H1 (cell line): ENCODE results near the gene CAPZB. TPM values are rescaled to one million over a fixed set of nuclear protein-coding genes. Genes with fewer than 3 reads are reported as not detected.
A peak's percentile ranks its signal among the peaks of the same experiment; 100 is the strongest.

ENCODE experiments used
- CTCF ChIA-PET: fragments of 300-600 bp; sonication (Branson Sonifier 250); formaldehyde crosslinking; loops from one replicate; lab custom pipeline; 2021; ENCODE audit not compliant: partially characterized antibody; lab: Charles Lee
- POLR2A ChIA-PET: fragments of 300-600 bp; sonication (Branson Sonifier 250); formaldehyde crosslinking; loops from one replicate; lab custom pipeline; 2021; ENCODE audit warnings: inconsistent platforms; ENCODE audit not compliant: partially characterized antibody; lab: Charles Lee
- DNase-seq, 2 experiments: peaks; one replicate each; pipeline versions ENCODE4 v3.0.0 to v3.0.0-alpha.2; 2010 to 2022; ENCODE audit warnings: low spot score in 2 of 2, low read depth in 1 of 2, mixed read lengths in 1 of 2
- FAIRE-seq: peaks from 2 replicates; lab custom pipeline; 2011; peaks lifted over from hg19 to GRCh38; lab: Jason Lieb, UNC
- H2AFZ ChIP-seq: 2 replicates; pipeline ENCODE4 v1.8.1; 2012; ENCODE audit warnings: low read length, inconsistent platforms
- H2AK5ac ChIP-seq: 2 replicates; pipeline ENCODE4 v1.6.1; 2013; ENCODE audit warnings: low read depth, low read length
- H2BK120ac ChIP-seq: replicated peaks from 2 replicates; pipeline ENCODE3; 2013; ENCODE audit warnings: low read depth, low read length, inconsistent platforms
- H2BK12ac ChIP-seq: 2 replicates; pipeline ENCODE4 v1.6.1; 2013; ENCODE audit warnings: low read depth, low read length
- H2BK15ac ChIP-seq: 2 replicates; pipeline ENCODE4 v1.6.1; 2013; ENCODE audit warnings: low read length
- H2BK20ac ChIP-seq: 2 replicates; pipeline ENCODE4 v1.6.1; 2013; ENCODE audit warnings: low read length
- H2BK5ac ChIP-seq: 2 replicates; pipeline ENCODE4 v1.6.1; 2013; ENCODE audit warnings: low read depth, low read length
- H3K14ac ChIP-seq: 2 replicates; pipeline ENCODE4 v1.6.1; 2013; ENCODE audit warnings: inconsistent platforms; ENCODE audit not compliant: insufficient read length
- H3K18ac ChIP-seq: 2 replicates; pipeline ENCODE4 v1.6.1; 2013; ENCODE audit warnings: low read length; ENCODE audit errors: extremely low read depth
- H3K23ac ChIP-seq: 2 replicates; pipeline ENCODE4 v1.6.1; 2013; ENCODE audit warnings: inconsistent platforms; ENCODE audit not compliant: insufficient read length
- H3K23me2 ChIP-seq: 2 replicates; pipeline ENCODE4 v1.6.1; 2013; ENCODE audit warnings: low read depth, low read length
- H3K27ac ChIP-seq: 2 replicates; pipeline ENCODE4 v1.6.1; 2011; ENCODE audit warnings: low read depth, low read length, inconsistent platforms
- H3K27me3 ChIP-seq, 4 experiments: replicated peaks in 1 of 4; 1 replicate in 1 of 4; 2 replicates in 3 of 4; pipeline versions ENCODE4 v1.6.1 to v1.8.1; 2011 to 2013; ENCODE audit warnings: low read length in 3 of 4, mild to moderate bottlenecking in 3 of 4, inconsistent platforms in 2 of 4, mixed read lengths in 2 of 4, moderate library complexity in 1 of 4; ENCODE audit not compliant: control insufficient read depth in 3 of 4, insufficient read depth in 3 of 4; ENCODE audit errors: extremely low read depth in 1 of 4
- H3K36me3 ChIP-seq, 4 experiments: 2 replicates each; pipeline versions ENCODE4 v1.6.1 to v1.8.1; 2011 to 2013; ENCODE audit warnings: mild to moderate bottlenecking in 4 of 4, low read length in 3 of 4, moderate library complexity in 2 of 4, control low read depth in 1 of 4, inconsistent platforms in 1 of 4; ENCODE audit not compliant: insufficient read depth in 4 of 4, control insufficient read depth in 2 of 4
- H3K4ac ChIP-seq: replicated peaks from 2 replicates; pipeline ENCODE3; 2013; ENCODE audit warnings: low read length, low read depth, mixed read lengths, inconsistent platforms; ENCODE audit not compliant: insufficient read length
- H3K4me1 ChIP-seq, 4 experiments: replicated peaks in 1 of 4; 1 replicate in 1 of 4; 2 replicates in 3 of 4; pipeline versions ENCODE4 v1.6.1 to v1.8.1; 2011 to 2013; ENCODE audit warnings: low read length in 3 of 4, inconsistent platforms in 2 of 4, mixed read lengths in 1 of 4; ENCODE audit not compliant: insufficient read depth in 4 of 4, control insufficient read depth in 3 of 4
- H3K4me2 ChIP-seq, 2 experiments: 2 replicates each; pipeline versions ENCODE4 v1.6.1 to v1.8.1; 2011 to 2013; ENCODE audit warnings: low read depth in 2 of 2, low read length in 2 of 2, control low read depth in 1 of 2, inconsistent platforms in 1 of 2, mild to moderate bottlenecking in 1 of 2; ENCODE audit not compliant: insufficient read depth in 1 of 2
- H3K4me3 ChIP-seq, 4 experiments: fragments of 200-600, 300-600 bp in 1 of 4; sonication (generic), shearing (Covaris generic), sonication (Bioruptor Twin) in 1 of 4; 2 replicates each; pipeline versions ENCODE4 v1.5.1 to v1.8.1; 2011 to 2016; ENCODE audit warnings: low read length in 4 of 4, low read depth in 3 of 4, control low read depth in 2 of 4, inconsistent platforms in 2 of 4, mild to moderate bottlenecking in 2 of 4, mixed read lengths in 1 of 4, moderate library complexity in 1 of 4; ENCODE audit not compliant: insufficient read depth in 2 of 4; ENCODE audit errors: extremely low read depth in 1 of 4
- H3K56ac ChIP-seq: replicated peaks from 2 replicates; pipeline ENCODE3; 2013; ENCODE audit warnings: low read depth, mild to moderate bottlenecking, mixed read lengths, low read length, inconsistent platforms; ENCODE audit not compliant: insufficient read length
- H3K79me1 ChIP-seq: 2 replicates; pipeline ENCODE4 v1.6.1; 2013; ENCODE audit warnings: low read depth, low read length, control low read depth
- H3K79me2 ChIP-seq, 2 experiments: 2 replicates each; pipeline versions ENCODE4 v1.6.1 to v1.8.1; 2012 to 2013; ENCODE audit warnings: low read length in 2 of 2, mild to moderate bottlenecking in 2 of 2, inconsistent platforms in 1 of 2; ENCODE audit not compliant: insufficient read depth in 2 of 2, control insufficient read depth in 1 of 2
- H3K9ac ChIP-seq, 4 experiments: replicated peaks in 1 of 4; 1 replicate in 1 of 4; 2 replicates in 3 of 4; pipeline versions ENCODE4 v1.6.1 to v1.8.1; 2011 to 2013; ENCODE audit warnings: low read depth in 3 of 4, low read length in 3 of 4, control low read depth in 2 of 4, mild to moderate bottlenecking in 2 of 4, moderate library complexity in 2 of 4, inconsistent platforms in 1 of 4; ENCODE audit errors: extremely low read depth in 1 of 4
- H3K9me3 ChIP-seq, 2 experiments: 2 replicates each; pipeline versions ENCODE4 v1.6.1 to v1.8.1; 2012 to 2013; ENCODE audit warnings: mild to moderate bottlenecking in 2 of 2, moderate library complexity in 2 of 2, control low read depth in 1 of 2, inconsistent platforms in 1 of 2, low read depth in 1 of 2, low read length in 1 of 2, mixed read lengths in 1 of 2; ENCODE audit not compliant: insufficient read depth in 2 of 2
- H4K20me1 ChIP-seq, 2 experiments: replicated peaks in 1 of 2; 2 replicates each; pipeline versions ENCODE3 to v1.8.1; 2011 to 2013; ENCODE audit warnings: inconsistent platforms in 2 of 2, low read length in 2 of 2, mild to moderate bottlenecking in 1 of 2; ENCODE audit not compliant: insufficient read depth in 2 of 2, control insufficient read depth in 1 of 2
- H4K5ac ChIP-seq: 2 replicates; pipeline ENCODE4 v1.6.1; 2013; ENCODE audit warnings: low read length, low read depth, mixed read lengths, inconsistent platforms; ENCODE audit not compliant: insufficient read length
- H4K8ac ChIP-seq: 2 replicates; pipeline ENCODE4 v1.8.0; 2013; ENCODE audit warnings: mild to moderate bottlenecking, moderate library complexity, low read length, inconsistent platforms; ENCODE audit not compliant: insufficient read depth; ENCODE audit errors: extremely low read depth
- H4K91ac ChIP-seq: replicated peaks from 2 replicates; pipeline ENCODE3; 2013; ENCODE audit warnings: low read length, mixed read lengths, inconsistent platforms; ENCODE audit not compliant: insufficient read length
- CHD2 ChIP-seq: IDR thresholded peaks from 2 replicates; pipeline ENCODE4 v1.6.1; 2012; ENCODE audit warnings: low read length, improper control_type of control experiment
- CREB1 ChIP-seq: IDR thresholded peaks from 2 replicates; pipeline ENCODE4 v1.6.1; 2012; ENCODE audit warnings: inconsistent platforms
- EGR1 ChIP-seq: IDR thresholded peaks from 2 replicates; pipeline ENCODE4 v1.6.1; 2011; ENCODE audit warnings: low read depth, low read length, borderline replicate concordance
- EZH2 ChIP-seq: fragments of 200-600 bp; sonication (generic); IDR thresholded peaks from 2 replicates; pipeline ENCODE4 v1.7.1; 2012; ENCODE audit warnings: low read depth, mild to moderate bottlenecking, moderate library complexity, low read length, inconsistent platforms; ENCODE audit not compliant: severe bottlenecking
- KDM4A ChIP-seq: IDR thresholded peaks from one replicate; pipeline ENCODE4 v1.7.1; 2012; ENCODE audit warnings: low read depth, mild to moderate bottlenecking, moderate library complexity, low read length, inconsistent platforms; ENCODE audit not compliant: severe bottlenecking
- PHF8 ChIP-seq: fragments of 200-600 bp; sonication (generic); conservative IDR thresholded peaks from 2 replicates; pipeline ENCODE4 v1.7.1; 2012; ENCODE audit warnings: low read depth, mild to moderate bottlenecking, inconsistent platforms, low read length, moderate library complexity
- POLR2A ChIP-seq, 2 experiments: IDR thresholded peaks; 1 replicate in 1 of 2; 2 replicates in 1 of 2; pipeline ENCODE4 v1.6.1; 2011; ENCODE audit warnings: low read depth in 2 of 2, low read length in 2 of 2, mild to moderate bottlenecking in 2 of 2; ENCODE audit errors: control extremely low read depth in 1 of 2
- SIN3A ChIP-seq, 2 experiments: IDR thresholded peaks in 1 of 2; conservative IDR thresholded peaks in 1 of 2; 2 replicates each; pipeline ENCODE4 v1.6.1; 2011 to 2012; ENCODE audit warnings: low read length in 2 of 2, improper control_type of control experiment in 1 of 2, low read depth in 1 of 2, mild to moderate bottlenecking in 1 of 2
- SP2 ChIP-seq: IDR thresholded peaks from 2 replicates; pipeline ENCODE4 v1.6.1; 2012; ENCODE audit warnings: mild to moderate bottlenecking, low read length, inconsistent platforms
- SP4 ChIP-seq: IDR thresholded peaks from 2 replicates; pipeline ENCODE4 v1.6.1; 2012; ENCODE audit warnings: low read length, inconsistent platforms
- SUZ12 ChIP-seq: fragments of 200-600 bp; sonication (generic); IDR thresholded peaks from 2 replicates; pipeline ENCODE4 v1.6.1; 2012; ENCODE audit warnings: mild to moderate bottlenecking, inconsistent platforms, low read length, moderate library complexity, mixed read lengths
- USF2 ChIP-seq: IDR thresholded peaks from 2 replicates; pipeline ENCODE4 v1.6.1; 2011; ENCODE audit warnings: low read length, improper control_type of control experiment
- YY1 ChIP-seq: IDR thresholded peaks from 2 replicates; pipeline ENCODE4 v1.6.1; 2011; ENCODE audit warnings: low read depth, mild to moderate bottlenecking, low read length
- ZNF274 ChIP-seq: IDR thresholded peaks from 2 replicates; pipeline ENCODE4 v1.7.0; 2012; ENCODE audit warnings: low read length, borderline replicate concordance; ENCODE audit errors: extremely low read depth
- WGBS, 2 experiments: shearing (Covaris generic) in 1 of 2; methylation state at CpG; one replicate each; pipeline versions ENCODE4 v1.1.6 to v1.1.7; 2013 to 2015; ENCODE audit warnings: low lambda C conversion rate in 2 of 2, mixed read lengths in 2 of 2, inconsistent platforms in 1 of 2, low coverage in 1 of 2, missing lambda C conversion rate in 1 of 2; ENCODE audit not compliant: insufficient replicate concordance in 2 of 2, insufficient coverage in 1 of 2, insufficient read length in 1 of 2; ENCODE audit errors: extremely low coverage in 1 of 2, missing lambda C conversion rate in 1 of 2; 5-methylcytosine and 5-hydroxymethylcytosine counted together
- polyA plus RNA-seq, 7 experiments: library from polyadenylated mRNA; depleted of rRNA in 3 of 7; stranded (reverse) in 5 of 7; unstranded in 2 of 7; fragments of >200 nt in 5 of 7; fragments of 200-250 nt in 2 of 7; gene quantifications; 1 replicate in 5 of 7; 2 replicates in 1 of 7; 4 replicates in 1 of 7; pipeline versions ENCODE4 v1.2.1 to v1.2.3, GENCODE V29; 2011 to 2013; ENCODE audit warnings: missing spikeins in 2 of 7, mixed read lengths in 2 of 7
- total RNA-seq: library from RNA; stranded (reverse); fragmentation: NEBNext Ultra II Directional; extraction: Animal tissue kit (Norgen Biotek cat#: 25700); gene quantifications from 2 replicates; pipeline ENCODE4 v1.2.1, GENCODE V29; 2021

Gene CAPZB
- total and polyA plus RNA-seq, 2 of the 8 experiments (the other 6 are each of a cell fraction or from before 2014, with no cell fraction given), result 162 to 371 TPM

DNA sequence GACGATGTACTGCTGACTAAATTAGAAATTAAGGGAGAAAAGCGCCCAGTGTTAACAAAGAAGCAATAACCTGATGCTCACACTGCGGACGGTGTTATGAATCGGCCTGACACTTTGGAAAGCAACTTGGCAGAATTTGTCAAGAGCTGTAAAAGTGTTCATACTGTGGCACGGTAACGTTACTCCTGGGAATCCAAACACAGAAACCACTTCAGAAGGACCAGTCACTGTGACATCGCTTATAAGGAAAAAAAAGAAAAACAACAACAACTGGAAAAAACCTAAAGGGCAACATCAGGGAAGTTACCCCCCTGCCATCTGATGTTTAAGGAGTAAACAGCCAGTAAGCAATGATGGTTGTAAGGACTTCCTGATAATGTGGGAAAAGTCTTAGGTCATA lies 27.7 kb downstream of the CAPZB start:
- no peak overlapping the region for H4K8ac ChIP-seq
- no peak overlapping the region for H2BK20ac ChIP-seq
- no peak overlapping the region for H2BK15ac ChIP-seq
- H3K18ac ChIP-seq, result no peak overlapping the region
- peak overlapping the region; percentile 37 to 48; a peak in 3 of 4 replicates for H3K4me2 ChIP-seq
- no peak overlapping the region for H3K9ac ChIP-seq
- no peak overlapping the region for H3K14ac ChIP-seq
- no peak overlapping the region for H4K5ac ChIP-seq
- no peak overlapping the region for H3K4me3 ChIP-seq
- ChIA-PET POLR2A (interaction anchor here (1.6 kb wide), 1 partner anchor 27 kb away, joined by 3 read pairs; no protein-coding TSS in a partner anchor), CTCF (interaction anchor here (1.0 to 2.6 kb wide), 5 partner anchors 8 to 30 kb away, joined by 4 to 13 read pairs (median 5); no protein-coding TSS in a partner anchor)
- no peak overlapping the region for H2BK12ac ChIP-seq
- WGBS, 2 experiments, result 73% methylated on average over 8 of the region's 8 CpGs; no CpG with 5 or more reads in 1 of the 2 experiments
- no peaks in the 10 kb centered on the region for H3K36me3 ChIP-seq
- TF ChIP-seq POLR2A (IDR thresholded peaks at IDR 0.05; ENCODE audit: control extremely low read depth in 1 of 2, low read depth in 2 of 2, low read length in 2 of 2), result no peak
- TF ChIP-seq CHD2, result no peak
- TF ChIP-seq SP2, result no peak
- TF ChIP-seq YY1, result no peak
- no peak for TF ChIP-seq SIN3A (conservative IDR thresholded peaks at IDR 0.05 in 1 of 2, IDR thresholded peaks at IDR 0.05 in 1 of 2; ENCODE audit: low read depth in 1 of 2, low read length in 2 of 2)
- TF ChIP-seq CREB1, result no peak
- no peak for TF ChIP-seq EZH2
- TF ChIP-seq ZNF274, result no peak
- TF ChIP-seq EGR1, result no peak
- no peak for TF ChIP-seq PHF8
- no peak for TF ChIP-seq SUZ12
- TF ChIP-seq USF2, result no peak
- no peak for TF ChIP-seq KDM4A
- TF ChIP-seq SP4, result no peak
- H3K23me2 ChIP-seq, result no peaks in the 10 kb centered on the region
- no peak overlapping the region for H3K23ac ChIP-seq
- H3K56ac ChIP-seq, result no peak overlapping the region
- H3K9me3 ChIP-seq, result no peaks in the 10 kb centered on the region
- DNase-seq (no peak), FAIRE-seq (no peak)
- peaks cover 15 to 92% of the 10 kb centered on the region in 2 experiments for H3K79me2 ChIP-seq
- H2AK5ac ChIP-seq, result no peak overlapping the region
- no peaks in the 10 kb centered on the region for H3K27me3 ChIP-seq
- peaks cover 19 to 49% (median 27%) of the 10 kb centered on the region in 4 experiments for H3K4me1 ChIP-seq
- peaks cover 21% of the 10 kb centered on the region for H3K79me1 ChIP-seq
- H4K20me1 ChIP-seq, result peaks cover 35 to 48% of the 10 kb centered on the region in 2 experiments
- no peak overlapping the region for H4K91ac ChIP-seq
- H2BK120ac ChIP-seq, result no peak overlapping the region
- no peak overlapping the region for H2BK5ac ChIP-seq
- H3K27ac ChIP-seq, result no peak overlapping the region
- no peak overlapping the region for H2AFZ ChIP-seq
- no peak overlapping the region for H3K4ac ChIP-seq
